IPS-NIHi7 (cell line): Measurements from ENCODE around the gene C6orf62.
"Not testable (repeated sequence)": the region's sequence is repeated elsewhere in the genome, so short reads cannot be mapped to it uniquely, and the experiment has no call there.

ENCODE experiments used
- DNase-seq: peaks from one replicate; pipeline ENCODE4 v3.0.0; 2012; ENCODE audit warnings: mixed read lengths; ENCODE audit errors: extremely low spot score

Gene C6orf62

GRCh38 chr6:24699521-24700359 is 19.2 kb downstream of the C6orf62 start:
- DNase-seq: no peak

GRCh38 chr6:24696097-24696496 is 22.9 kb downstream of the C6orf62 start:
- DNase-seq: no peak

- DNase-seq: peak; percentile 21
These were observed 23.3 kb downstream of the C6orf62 start for GRCh38 chr6:24695635-24696034.

GRCh38 chr6:24694198-24694597 is 24.8 kb downstream of the C6orf62 start:
- DNase-seq: no peak

GRCh38 chr6:24692848-24693592 is 25.9 kb downstream of the C6orf62 start:
- no peak for DNase-seq

- DNase-seq: no peak
These were observed 26.5 kb downstream of the C6orf62 start for GRCh38 chr6:24692415-24692814.

- no peak for DNase-seq
These were observed 27.0 kb downstream of the C6orf62 start for GRCh38 chr6:24692003-24692402.

GRCh38 chr6:24691550-24691949 is 27.4 kb downstream of the C6orf62 start:
- no peak for DNase-seq

- DNase-seq: no peak
These were observed 28.4 kb downstream of the C6orf62 start for GRCh38 chr6:24690593-24690992.

- DNase-seq: no peak
These were observed 29.0 kb downstream of the C6orf62 start for GRCh38 chr6:24689964-24690363.

- DNase-seq: no peak
These were observed 32.0 kb downstream of the C6orf62 start for GRCh38 chr6:24686946-24687345.

- no peak for DNase-seq
These were observed 32.5 kb downstream of the C6orf62 start for GRCh38 chr6:24686408-24686807.

GRCh38 chr6:24683297-24684296 is 35.4 kb downstream of the C6orf62 start:
- no peak for DNase-seq

GRCh38 chr6:24680582-24680981 is 38.4 kb downstream of the C6orf62 start:
- DNase-seq: no peak

GRCh38 chr6:24678792-24679352 is 40.1 kb downstream of the C6orf62 start:
- not testable (repeated sequence) for DNase-seq

- DNase-seq: no peak
These were observed 45.3 kb downstream of the C6orf62 start for GRCh38 chr6:24673625-24674024.

- DNase-seq: no peak
These were observed 46.3 kb downstream of the C6orf62 start for GRCh38 chr6:24672620-24673182.

GRCh38 chr6:24671077-24671476 is 47.9 kb downstream of the C6orf62 start:
- not testable (repeated sequence) for DNase-seq

- not testable (repeated sequence) for DNase-seq
These were observed 48.5 kb downstream of the C6orf62 start for GRCh38 chr6:24670492-24670891.

GRCh38 chr6:24668997-24669361 is 50.0 kb downstream of the C6orf62 start:
- no peak for DNase-seq
